Right lobe of liver (tissue), 6 donors: ENCODE results near the gene CDT1. TPM values are rescaled to one million over a fixed set of nuclear protein-coding genes. Genes with fewer than 3 reads are reported as not detected.

Source experiments
- ATAC-seq, 4 donors: fragments of 200-7000 bp; cut with Tn5 transposase; one replicate each; pipeline ENCODE4 v1.9.1; 2020; ENCODE audit warnings: mild to moderate bottlenecking in 4 of 4, moderate library complexity in 4 of 4
- DNase-seq, 3 donors: peaks; one replicate each; pipeline ENCODE4 v3.0.0-alpha.2; 2020
- H3K27ac ChIP-seq, 3 donors: fragments of 200-600 bp; one replicate each; pipeline ENCODE4 v1.8.0; 2022
- H3K27me3 ChIP-seq, 2 donors: fragments of 200-600 bp; one replicate each; pipeline ENCODE4 v1.8.0; 2022
- H3K36me3 ChIP-seq, 4 donors: fragments of 200-600 bp; sonication (generic) in 1 of 4; one replicate each; pipeline versions ENCODE4 v1.5.1 to v1.8.0; 2017 to 2022; ENCODE audit warnings: control low read depth in 1 of 4
- H3K4me1 ChIP-seq, 4 donors: fragments of 200-600 bp; sonication (generic) in 1 of 4; one replicate each; pipeline versions ENCODE4 v1.5.1 to v1.8.0; 2017 to 2022; ENCODE audit warnings: control low read depth in 1 of 4
- H3K4me3 ChIP-seq, 3 donors: fragments of 200-600 bp; one replicate each; pipeline ENCODE4 v1.8.0; 2022
- H3K9me3 ChIP-seq, 4 donors: fragments of 200-600 bp; sonication (generic) in 1 of 4; one replicate each; pipeline versions ENCODE4 v1.5.1 to v1.8.0; 2017 to 2022; ENCODE audit warnings: control low read depth in 1 of 4
- CTCF ChIP-seq, 4 donors: fragments of 200-600 bp in 3 of 4; fragments of 450-650 bp in 1 of 4; IDR thresholded peaks; one replicate each; pipeline versions ENCODE4 v1.5.1 to v1.8.0; 2016 to 2022; ENCODE audit warnings: antibody characterized with exemption in 4 of 4, mild to moderate bottlenecking in 2 of 4
- POLR2A ChIP-seq: fragments of 450-650 bp; IDR thresholded peaks from one replicate; pipeline ENCODE4 v1.6.1; 2017; ENCODE audit warnings: antibody characterized with exemption, mild to moderate bottlenecking
- WGBS: methylation state at CpG from one replicate; pipeline ENCODE4 v1.1.6; 2018; ENCODE audit warnings: low coverage, low lambda C conversion rate; ENCODE audit not compliant: insufficient coverage; ENCODE audit errors: missing lambda C conversion rate; 5-methylcytosine and 5-hydroxymethylcytosine counted together
- intact Hi-C, 2 donors: fragments of 100-400 bp; cut with DNase I; formaldehyde crosslinking; loops; one replicate each; pipeline versions ENCODE4 v1.11.2 to v1.14.1; 2022
- total RNA-seq, 6 experiments: library from RNA; depleted of rRNA in 2 of 6; stranded (reverse); fragments of >200 nt in 2 of 6; fragmentation: NEBNext Ultra II Directional in 3 of 6; extraction: Animal tissue kit (Norgen Biotek cat#: 25700) in 3 of 6; gene quantifications; one replicate each; pipeline versions ENCODE4 v1.1.0 to v1.2.4, GENCODE V29; 2016 to 2023
- donor health status: DM: no; HTN: yes; CAD: no.
- donor health status: DM: no; HTN: no; CAD: no.
- donor health status: DM: no; HTN: no; CAD: no.
- donor health status: DM: no; HTN: yes; CAD: no.
- donor health status: DM: no; HTN: yes; CAD: no.

The CDT1 gene
- total RNA-seq, 6 experiments from 2014 or later = 0.22 to 9.6 (median 0.42) TPM

DNA sequence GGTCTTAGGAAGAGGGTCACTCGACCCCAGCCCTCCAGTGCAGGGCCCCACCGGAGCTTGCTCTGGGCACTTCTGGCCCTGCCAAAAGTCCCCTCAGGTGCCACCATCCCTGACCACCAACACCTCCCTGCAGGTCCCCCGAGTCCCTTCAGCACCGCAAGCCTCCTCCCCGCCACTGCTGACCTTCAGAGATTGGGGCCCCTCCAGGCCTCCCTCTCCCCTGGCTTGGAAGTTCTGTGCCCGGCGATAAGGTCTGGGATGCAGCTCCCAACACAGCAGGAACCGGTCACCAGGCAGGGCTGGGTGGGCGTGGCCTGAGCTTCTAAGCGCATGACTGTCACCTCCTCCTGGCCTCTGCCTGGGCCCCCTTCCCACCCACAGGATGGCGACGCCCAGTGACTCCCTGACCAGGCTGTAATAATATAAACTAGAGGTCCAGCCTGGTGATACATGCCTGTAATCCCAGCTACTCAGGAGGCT, 29.7 kb upstream of the CDT1 start:
- H3K4me1 ChIP-seq = peaks cover 0 to 8% (median 0%) of the 10 kb centered on the region in 4 donors
- no peak overlapping the region for H3K27ac ChIP-seq
- intact Hi-C loops = no loop called here

GRCh38 chr16:88774544-88775393, 28.8 kb upstream of the CDT1 start:
- intact Hi-C loops = no loop called here
- Histone ChIP-seq H3K4me1 (peaks cover 0 to 11% (median 0%) of the 10 kb centered on the region in 4 donors), H3K9me3 (no peaks in the 10 kb centered on the region), H3K27ac (no peak overlapping the region), H3K36me3 (no peaks in the 10 kb centered on the region), H3K27me3 (no peaks in the 10 kb centered on the region), H3K4me3 (no peak overlapping the region)
- no peak for DNase-seq
- ATAC-seq = no peak
- WGBS = 87% methylated on average over 3 of the region's 32 CpGs
- no peak for TF ChIP-seq POLR2A

More for the DNA sequence above, 29.7 kb upstream of the CDT1 start:
- no peaks in the 10 kb centered on the region for H3K27me3 ChIP-seq
- WGBS = 60% methylated on average over 5 of the region's 12 CpGs
- no peaks in the 10 kb centered on the region for H3K36me3 ChIP-seq
- no peak overlapping the region for H3K4me3 ChIP-seq
- DNase-seq (peak in 1 of 3 donors; percentile 61), ATAC-seq (peak; percentile 26 to 67 (median 45))
- H3K9me3 ChIP-seq = no peaks in the 10 kb centered on the region
- TF ChIP-seq POLR2A (no peak), CTCF (IDR thresholded peaks at IDR 0.05) (no peak)

DNA sequence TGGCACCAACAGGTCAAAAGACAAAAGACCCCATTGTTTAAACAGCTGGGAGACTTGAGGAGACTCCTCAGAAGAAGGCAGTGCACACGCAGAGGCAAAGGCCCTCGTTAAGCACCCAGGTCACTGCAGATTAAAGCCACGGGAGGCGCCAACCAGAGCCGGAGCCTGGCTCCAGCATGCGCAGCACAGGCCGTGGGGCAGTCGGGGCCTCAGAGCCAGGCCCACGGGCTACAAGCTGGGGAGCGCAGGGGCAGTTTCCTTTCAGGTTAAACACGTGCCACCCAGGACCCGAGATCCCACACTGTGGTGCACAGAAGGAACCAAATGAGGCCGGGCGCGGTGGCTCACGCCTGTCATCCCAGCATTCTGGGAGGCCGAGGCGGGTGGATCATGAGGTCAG, 27.8 kb upstream of the CDT1 start:
- H3K4me1 ChIP-seq = peaks cover 0 to 21% (median 6%) of the 10 kb centered on the region in 4 donors
- H3K4me3 ChIP-seq = no peak overlapping the region
- WGBS = 92% methylated on average over 2 of the region's 18 CpGs
- TF ChIP-seq CTCF (IDR thresholded peaks at IDR 0.05) = no peak
- no peak for TF ChIP-seq POLR2A
- ATAC-seq (no peak), DNase-seq (no peak)
- H3K27me3 ChIP-seq = no peaks in the 10 kb centered on the region
- intact Hi-C loops = no loop called here
- H3K27ac ChIP-seq = no peak overlapping the region
- H3K9me3 ChIP-seq = no peaks in the 10 kb centered on the region
- no peaks in the 10 kb centered on the region for H3K36me3 ChIP-seq

GRCh38 chr16:88777471-88778270, 25.9 kb upstream of the CDT1 start:
- no peak overlapping the region for H3K4me3 ChIP-seq
- H3K36me3 ChIP-seq = no peaks in the 10 kb centered on the region
- H3K9me3 ChIP-seq = no peaks in the 10 kb centered on the region
- H3K27ac ChIP-seq = no peak overlapping the region
- 78% methylated on average over 14 of the region's 34 CpGs for WGBS
- H3K27me3 ChIP-seq = no peaks in the 10 kb centered on the region
- ATAC-seq (no peak), DNase-seq (no peak)
- TF ChIP-seq POLR2A (no peak), CTCF (IDR thresholded peaks at IDR 0.05) (no peak)
- intact Hi-C loops = no loop called here
- H3K4me1 ChIP-seq = peaks cover 0 to 29% (median 14%) of the 10 kb centered on the region in 4 donors

DNA sequence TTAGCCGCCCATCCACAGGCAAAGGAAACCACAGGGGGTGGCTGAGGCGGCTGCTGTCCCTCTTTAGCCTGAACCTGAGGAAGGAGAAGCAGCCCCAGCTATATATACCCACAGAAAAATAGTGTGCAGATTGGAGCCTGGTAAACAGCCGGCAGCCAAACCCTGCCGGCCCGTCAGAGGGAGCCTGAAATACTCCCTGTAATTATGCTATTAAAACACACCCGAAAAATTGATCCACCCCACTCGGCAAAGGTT, 25.4 kb upstream of the CDT1 start:
- DNase-seq (no peak), ATAC-seq (no peak)
- Histone ChIP-seq H3K36me3 (no peaks in the 10 kb centered on the region), H3K27ac (no peak overlapping the region), H3K4me3 (no peak overlapping the region), H3K9me3 (no peaks in the 10 kb centered on the region), H3K4me1 (peaks cover 0 to 33% (median 17%) of the 10 kb centered on the region in 4 donors), H3K27me3 (no peaks in the 10 kb centered on the region)
- intact Hi-C loops = no loop called here
- 50% methylated on average over 2 of the region's 7 CpGs for WGBS
- no peak for TF ChIP-seq CTCF (IDR thresholded peaks at IDR 0.05)
- no peak for TF ChIP-seq POLR2A
